Hematopoietic multipotent progenitor cell treated with erythropoietin and hydrocortisone succinate and interleukin-3 and kit ligand, for 8 days (in vitro differentiated cells): ENCODE results near the gene ZNF608.

Experiments used
- DNase-seq: peaks from one replicate; pipeline ENCODE4 v3.0.0-alpha.2; 2015

The ZNF608 gene

GRCh38 chr5:124737651-124738050, 8.8 kb downstream of the ZNF608 start:
- no peak for DNase-seq

- DNase-seq, result no peak
These were observed 9.6 kb downstream of the ZNF608 start for GRCh38 chr5:124736805-124737188.

- DNase-seq, result no peak
These were observed 10.2 kb downstream of the ZNF608 start for GRCh38 chr5:124736082-124736804.

- DNase-seq, result no peak
These were observed 11.1 kb downstream of the ZNF608 start for GRCh38 chr5:124735169-124735858.

GRCh38 chr5:124734574-124735168, 11.8 kb downstream of the ZNF608 start:
- no peak for DNase-seq

GRCh38 chr5:124733329-124733650, 13.1 kb downstream of the ZNF608 start:
- DNase-seq, result no peak

- no peak for DNase-seq
These were observed 13.8 kb downstream of the ZNF608 start for GRCh38 chr5:124732428-124733328.

- no peak for DNase-seq
These were observed 16.1 kb downstream of the ZNF608 start for GRCh38 chr5:124730381-124730780.

- DNase-seq, result no peak
These were observed 16.6 kb downstream of the ZNF608 start for GRCh38 chr5:124729720-124730359.

- DNase-seq, result no peak
These were observed 17.5 kb downstream of the ZNF608 start for GRCh38 chr5:124728968-124729332.

GRCh38 chr5:124728331-124728967, 18.0 kb downstream of the ZNF608 start:
- DNase-seq, result no peak

- no peak for DNase-seq
These were observed 19.6 kb downstream of the ZNF608 start for GRCh38 chr5:124726631-124727362.

GRCh38 chr5:124725622-124726258, 20.7 kb downstream of the ZNF608 start:
- no peak for DNase-seq

- no peak for DNase-seq
These were observed 21.4 kb downstream of the ZNF608 start for GRCh38 chr5:124725040-124725434.

- DNase-seq, result no peak
These were observed 21.9 kb downstream of the ZNF608 start for GRCh38 chr5:124724357-124725039.

GRCh38 chr5:124721229-124721735, 25.2 kb downstream of the ZNF608 start:
- no peak for DNase-seq

- no peak for DNase-seq
These were observed 25.8 kb downstream of the ZNF608 start for GRCh38 chr5:124720593-124720992.

- no peak for DNase-seq
These were observed 27.1 kb downstream of the ZNF608 start for GRCh38 chr5:124719113-124719967.

GRCh38 chr5:124718380-124718789, 28.1 kb downstream of the ZNF608 start:
- no peak for DNase-seq
